ENCODE results near the gene TENM4. TPM values are rescaled to one million over a fixed set of nuclear protein-coding genes. Genes with fewer than 3 reads are reported as not detected.

TENM4 gene
- polyA plus RNA-seq, 1 of the 3 experiments (the other 2 are of a cell fraction), result 16.7 TPM

GRCh38 chr11:79110321-79110720, 330.5 kb downstream of the TENM4 start (continued):
- TF ChIP-seq ELF1 (IDR thresholded peaks at IDR 0.05), result no peak
- TF ChIP-seq TAF1 (IDR thresholded peaks at IDR 0.05; ENCODE audit: borderline replicate concordance, low read depth, low read length), result no peak
- TF ChIP-seq JUND (IDR thresholded peaks at IDR 0.05), result no peak
- TF ChIP-seq RFX5 (IDR thresholded peaks at IDR 0.05; ENCODE audit: low read length), result no peak

GRCh38 chr11:79108851-79109250, 332.0 kb downstream of the TENM4 start:
- Histone ChIP-seq H2AFZ (ENCODE audit: low read depth) (no peak overlapping the region), H3K9me3 (no peaks in the 10 kb centered on the region), H3K4me1 (ENCODE audit: control insufficient read depth in 1 of 2, insufficient read depth in 2 of 2, low read depth in 1 of 2, low read length in 1 of 2) (peaks cover 8 to 11% of the 10 kb centered on the region in 2 experiments; a peak in 3 of 4 replicates), H3K27me3 (ENCODE audit: insufficient read depth) (no peaks in the 10 kb centered on the region), H3K4me2 (no peak overlapping the region), H3K4me3 (ENCODE audit: low read depth in 2 of 2, low read length in 1 of 2) (no peak overlapping the region), H4K20me1 (ENCODE audit: insufficient read depth) (no peaks in the 10 kb centered on the region), H3K27ac (ENCODE audit: low read depth in 2 of 2, low read length in 1 of 2) (no peak overlapping the region), H3K9ac (no peak overlapping the region), H3K36me3 (replicated peaks in 1 of 2; ENCODE audit: control insufficient read depth in 1 of 2, insufficient read depth in 2 of 2, low read length in 1 of 2) (peaks cover 0 to 3% of the 10 kb centered on the region in 2 experiments), H3F3A (replicated peaks; ENCODE audit: insufficient read depth) (no peaks in the 10 kb centered on the region), H3K79me2 (ENCODE audit: insufficient read depth) (no peaks in the 10 kb centered on the region), H3K9me2 (no peaks in the 10 kb centered on the region)
- WGBS (ENCODE audit: low lambda C conversion rate), result 81% methylated on average over 7 of the region's 7 CpGs
- DNase-seq, result no peak
- ChIA-PET POLR2A (no interaction called here), CTCF (interaction anchor here (1.7 to 5.4 kb wide), 2 partner anchors 9 to 10 kb away, joined by 3 to 33 read pairs; no protein-coding TSS in a partner anchor)
- no peak for TF ChIP-seq GABPA (IDR thresholded peaks at IDR 0.05; ENCODE audit: low read depth)
- no peak for TF ChIP-seq EZH2phosphoT487 (IDR thresholded peaks at IDR 0.05; ENCODE audit: borderline replicate concordance, low read depth)
- TF ChIP-seq MXI1 (IDR thresholded peaks at IDR 0.05; ENCODE audit: low read depth, low read length), result no peak
- TF ChIP-seq TEAD4 (IDR thresholded peaks at IDR 0.05; ENCODE audit: borderline replicate concordance, insufficient read depth), result no peak
- no peak for TF ChIP-seq CTCF (IDR thresholded peaks at IDR 0.05)
- no peak for TF ChIP-seq TCF12 (IDR thresholded peaks at IDR 0.05)
- TF ChIP-seq SMC3 (IDR thresholded peaks at IDR 0.05; ENCODE audit: low read depth, low read length), result no peak
- no peak for TF ChIP-seq PBX3 (IDR thresholded peaks at IDR 0.05)
- TF ChIP-seq RXRA (IDR thresholded peaks at IDR 0.05; ENCODE audit: borderline replicate concordance, low read depth), result no peak
- no peak for TF ChIP-seq USF1 (IDR thresholded peaks at IDR 0.05; ENCODE audit: borderline replicate concordance, low read depth)
- TF ChIP-seq IRF3 (IDR thresholded peaks at IDR 0.05; ENCODE audit: low read depth, low read length), result no peak
- TF ChIP-seq JUND (IDR thresholded peaks at IDR 0.05), result no peak

Data from SK-N-SH (cell line).